ENCODE results near the gene SIL1. TPM values are rescaled to one million over a fixed set of nuclear protein-coding genes. Genes with fewer than 3 reads are reported as not detected.
A peak's percentile ranks its signal among the peaks of the same experiment; 100 is the strongest.

Gene SIL1
- total and polyA plus RNA-seq, 2 of the 13 experiments (the other 11 are each of a cell fraction or from before 2014, with no cell fraction given), result 26.0 to 30.0 TPM

DNA sequence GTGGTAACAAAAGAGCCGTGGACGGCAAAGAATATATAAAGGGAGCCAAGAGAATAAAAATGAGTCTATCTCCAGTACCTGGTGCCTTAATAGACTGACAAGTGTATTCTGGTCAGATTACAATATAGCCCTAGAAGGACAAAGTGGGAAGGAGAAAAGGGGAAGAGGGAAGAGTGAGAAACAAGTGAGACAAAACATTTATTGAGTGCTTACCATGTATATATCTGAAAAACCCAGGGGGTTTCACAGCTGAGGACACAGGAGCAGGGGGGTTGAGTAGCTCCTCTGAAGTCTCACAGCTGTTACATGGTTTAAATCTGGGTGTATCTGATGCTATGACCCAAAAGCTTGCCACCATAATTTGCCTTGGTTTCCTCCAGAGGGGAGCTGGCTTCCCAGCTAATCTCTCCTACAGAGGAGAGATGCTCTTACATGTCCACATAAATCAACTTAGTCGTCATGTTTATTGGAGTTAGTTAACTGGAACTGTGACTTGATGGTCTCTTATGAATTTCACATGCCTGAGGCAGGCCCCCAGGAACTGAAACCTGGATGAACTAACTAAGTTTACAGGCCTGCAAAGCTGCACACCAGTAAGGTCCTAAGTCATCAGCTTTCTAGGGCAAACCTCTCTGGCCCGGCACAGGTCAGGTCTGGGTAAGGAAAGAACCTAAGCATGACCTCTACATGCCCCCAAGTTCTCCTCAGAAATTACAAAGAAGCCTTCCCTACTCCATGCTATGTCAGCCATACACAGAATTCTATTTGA, 15.5 kb downstream of the SIL1 start (continued):
- no peak for TF ChIP-seq ZNF777 (CRISPR knock-in tag; IDR thresholded peaks at IDR 0.05)
- TF ChIP-seq NAIF1 (CRISPR knock-in tag; IDR thresholded peaks at IDR 0.05; ENCODE audit: borderline replicate concordance), result no peak

DNA sequence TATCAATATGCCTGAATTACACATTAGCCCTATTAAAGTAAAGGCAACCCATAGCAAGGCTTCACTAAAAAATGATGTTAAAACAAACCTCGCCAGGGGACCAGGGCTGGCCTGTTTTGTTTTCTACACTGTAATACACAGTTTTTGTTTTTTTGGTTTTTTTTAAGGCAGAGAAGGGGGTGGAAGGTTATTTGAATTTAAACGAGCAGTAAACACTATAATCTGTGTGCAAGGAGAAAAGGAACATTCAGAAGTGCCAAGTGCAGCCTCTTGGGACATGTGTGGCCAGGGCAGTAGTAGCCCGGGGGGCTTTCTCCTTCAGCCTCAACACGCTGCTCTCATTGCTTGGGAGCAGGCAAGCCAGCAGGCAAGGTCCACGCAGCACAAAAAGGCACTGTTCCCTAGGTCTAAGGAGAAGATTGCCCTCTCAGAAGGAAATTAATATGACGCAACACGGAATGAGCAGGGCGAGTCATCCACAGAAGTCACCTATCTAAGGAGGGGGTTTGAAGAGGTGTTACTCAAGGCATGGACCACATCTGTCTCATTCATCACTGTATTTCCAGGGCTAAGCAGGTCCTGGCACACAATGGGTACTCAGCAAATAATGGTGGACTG, 16.2 kb downstream of the SIL1 start:
- FAIRE-seq, result no peak
- WGBS (ENCODE audit: low lambda C conversion rate), result 95% methylated on average over 8 of the region's 8 CpGs
- Histone ChIP-seq H3K36me3 (replicated peaks in 1 of 2; ENCODE audit: control insufficient read depth in 1 of 2, insufficient read depth in 2 of 2, low read length in 2 of 2) (0 out of 5 replicates have a peak, but pooled peaks cover 0 to 4% of the 10 kb centered on the region in 2 experiments), H2AFZ (ENCODE audit: low read length) (no peak overlapping the region), H3K4me2 (ENCODE audit: low read depth, low read length) (no peak overlapping the region), H3K9me3 (ENCODE audit: low read length) (no peaks in the 10 kb centered on the region), H4K20me1 (ENCODE audit: insufficient read depth, low read length) (no peaks in the 10 kb centered on the region), H3K4me1 (ENCODE audit: insufficient read depth, low read length) (no peaks in the 10 kb centered on the region), H3K27me3 (ENCODE audit: control insufficient read depth in 1 of 2, insufficient read depth in 2 of 2, low read length in 2 of 2) (no peaks in the 10 kb centered on the region), H3K4me3 (replicated peaks in 1 of 3; ENCODE audit: insufficient read depth in 1 of 3, low read depth in 2 of 3, low read length in 3 of 3) (no peak overlapping the region), H3K9ac (ENCODE audit: insufficient read depth, low read depth, low read length) (no peak overlapping the region), H3K79me2 (ENCODE audit: insufficient read depth, low read length) (peaks cover 4% of the 10 kb centered on the region), H3K27ac (ENCODE audit: extremely low read length, insufficient read depth, low read length) (no peak overlapping the region)
- no peak for ATAC-seq
- TF ChIP-seq NPAS2 (CRISPR knock-in tag; IDR thresholded peaks at IDR 0.05; ENCODE audit: borderline replicate concordance) (no peak), CEBPB (IDR thresholded peaks at IDR 0.05; ENCODE audit: borderline replicate concordance, low read depth, low read length) (peak; percentile 61; the same call in 1 of the 2 replicates)
- ChIA-PET POLR2A (no interaction called here), CTCF (ENCODE audit: low intra/inter-chr PET ratio, low total read pairs) (no interaction called here)
- DNase-seq (ENCODE audit: low spot score), result no peak
- no TSS peak for BruUV-seq (replicated peaks)
- intact Hi-C loops (cut with micrococcal nuclease; ENCODE audit: unreplicated experiment) (no loop called here), in situ Hi-C loops (cut with HindIII; ENCODE audit: extremely low pct_ligation_motif_present, low pct_unique_long_range_greater_than_20kb) (no loop called here)

DNA sequence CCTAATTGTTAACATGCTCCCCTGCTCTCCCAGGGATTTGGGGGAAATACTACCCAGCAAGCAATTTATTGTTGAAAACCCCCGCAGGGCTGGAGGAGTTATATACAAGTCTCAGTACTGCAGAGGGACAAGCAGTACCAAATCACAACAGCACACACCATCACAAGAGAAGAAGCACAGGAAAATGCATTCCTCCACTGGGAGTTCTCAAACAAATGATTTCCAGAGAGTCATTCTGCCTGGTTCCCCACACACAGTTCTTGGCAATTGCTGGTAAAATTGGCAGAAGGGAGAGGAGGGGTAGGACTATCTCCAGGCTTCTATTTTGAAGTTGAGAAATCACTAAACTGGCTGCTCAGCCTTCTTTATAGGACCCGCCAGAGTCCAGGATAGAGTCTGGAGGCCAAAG, 16.8 kb downstream of the SIL1 start:
- 100% methylated on average over 2 of the region's 2 CpGs for WGBS (ENCODE audit: low lambda C conversion rate)
- TF ChIP-seq, protein P1, sequence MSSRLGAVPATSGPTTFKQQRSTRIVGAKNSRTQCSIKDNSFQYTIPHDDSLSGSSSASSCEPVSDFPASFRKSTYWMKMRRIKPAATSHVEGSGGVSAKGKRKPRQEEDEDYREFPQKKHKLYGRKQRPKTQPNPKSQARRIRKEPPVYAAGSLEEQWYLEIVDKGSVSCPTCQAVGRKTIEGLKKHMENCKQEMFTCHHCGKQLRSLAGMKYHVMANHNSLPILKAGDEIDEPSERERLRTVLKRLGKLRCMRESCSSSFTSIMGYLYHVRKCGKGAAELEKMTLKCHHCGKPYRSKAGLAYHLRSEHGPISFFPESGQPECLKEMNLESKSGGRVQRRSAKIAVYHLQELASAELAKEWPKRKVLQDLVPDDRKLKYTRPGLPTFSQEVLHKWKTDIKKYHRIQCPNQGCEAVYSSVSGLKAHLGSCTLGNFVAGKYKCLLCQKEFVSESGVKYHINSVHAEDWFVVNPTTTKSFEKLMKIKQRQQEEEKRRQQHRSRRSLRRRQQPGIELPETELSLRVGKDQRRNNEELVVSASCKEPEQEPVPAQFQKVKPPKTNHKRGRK (CRISPR knock-in tag; IDR thresholded peaks at IDR 0.05), result no peak
- TF ChIP-seq KDM1A (CRISPR knock-in tag; IDR thresholded peaks at IDR 0.05) (no peak), SIX4 (CRISPR knock-in tag; IDR thresholded peaks at IDR 0.05) (no peak)
- TF ChIP-seq, protein P2, sequence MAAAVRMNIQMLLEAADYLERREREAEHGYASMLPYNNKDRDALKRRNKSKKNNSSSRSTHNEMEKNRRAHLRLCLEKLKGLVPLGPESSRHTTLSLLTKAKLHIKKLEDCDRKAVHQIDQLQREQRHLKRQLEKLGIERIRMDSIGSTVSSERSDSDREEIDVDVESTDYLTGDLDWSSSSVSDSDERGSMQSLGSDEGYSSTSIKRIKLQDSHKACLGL (CRISPR knock-in tag; IDR thresholded peaks at IDR 0.05), result no peak
- TF ChIP-seq, protein P3, sequence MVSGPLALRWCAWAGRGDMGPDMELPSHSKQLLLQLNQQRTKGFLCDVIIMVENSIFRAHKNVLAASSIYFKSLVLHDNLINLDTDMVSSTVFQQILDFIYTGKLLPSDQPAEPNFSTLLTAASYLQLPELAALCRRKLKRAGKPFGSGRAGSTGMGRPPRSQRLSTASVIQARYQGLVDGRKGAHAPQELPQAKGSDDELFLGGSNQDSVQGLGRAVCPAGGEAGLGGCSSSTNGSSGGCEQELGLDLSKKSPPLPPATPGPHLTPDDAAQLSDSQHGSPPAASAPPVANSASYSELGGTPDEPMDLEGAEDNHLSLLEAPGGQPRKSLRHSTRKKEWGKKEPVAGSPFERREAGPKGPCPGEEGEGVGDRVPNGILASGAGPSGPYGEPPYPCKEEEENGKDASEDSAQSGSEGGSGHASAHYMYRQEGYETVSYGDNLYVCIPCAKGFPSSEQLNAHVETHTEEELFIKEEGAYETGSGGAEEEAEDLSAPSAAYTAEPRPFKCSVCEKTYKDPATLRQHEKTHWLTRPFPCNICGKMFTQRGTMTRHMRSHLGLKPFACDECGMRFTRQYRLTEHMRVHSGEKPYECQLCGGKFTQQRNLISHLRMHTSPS (CRISPR knock-in tag; IDR thresholded peaks at IDR 0.05; ENCODE audit: low read depth), result no peak

More for the DNA sequence above, 16.8 kb downstream of the SIL1 start:
- Histone ChIP-seq H4K20me1 (ENCODE audit: insufficient read depth, low read length) (no peaks in the 10 kb centered on the region), H3K36me3 (replicated peaks in 1 of 2; ENCODE audit: control insufficient read depth in 1 of 2, insufficient read depth in 2 of 2, low read length in 2 of 2) (no peaks in the 10 kb centered on the region), H3K27ac (ENCODE audit: extremely low read length, insufficient read depth, low read length) (no peak overlapping the region), H3K79me2 (ENCODE audit: insufficient read depth, low read length) (peaks cover 4% of the 10 kb centered on the region), H2AFZ (ENCODE audit: low read length) (no peak overlapping the region), H3K9me3 (ENCODE audit: low read length) (no peaks in the 10 kb centered on the region), H3K4me3 (replicated peaks in 1 of 3; ENCODE audit: insufficient read depth in 1 of 3, low read depth in 2 of 3, low read length in 3 of 3) (no peak overlapping the region), H3K4me2 (ENCODE audit: low read depth, low read length) (no peak overlapping the region), H3K9ac (ENCODE audit: insufficient read depth, low read depth, low read length) (no peak overlapping the region), H3K4me1 (ENCODE audit: insufficient read depth, low read length) (no peaks in the 10 kb centered on the region), H3K27me3 (ENCODE audit: control insufficient read depth in 1 of 2, insufficient read depth in 2 of 2, low read length in 2 of 2) (no peaks in the 10 kb centered on the region)
- ATAC-seq (no peak), DNase-seq (ENCODE audit: low spot score) (no peak), FAIRE-seq (no peak)
- ChIA-PET POLR2A (no interaction called here), CTCF (ENCODE audit: low intra/inter-chr PET ratio, low total read pairs) (no interaction called here)
- BruUV-seq (replicated peaks), result no TSS peak
- intact Hi-C loops (cut with micrococcal nuclease; ENCODE audit: unreplicated experiment), result no loop called here
- in situ Hi-C loops (cut with HindIII; ENCODE audit: extremely low pct_ligation_motif_present, low pct_unique_long_range_greater_than_20kb), result no loop called here
